Astrocyte of the spinal cord (primary cell): ENCODE measurements around the gene SIL1.
"Not testable (repeated sequence)": the region's sequence is repeated elsewhere in the genome, so short reads cannot be mapped to it uniquely, and the experiment has no call there.

Experiments
- DNase-seq: peaks from one replicate; pipeline ENCODE4 v3.0.0; 2011; ENCODE audit warnings: low read depth, low spot score
- H3K4me3 ChIP-seq: 2 replicates; pipeline ENCODE4 v1.5.1; 2011; ENCODE audit warnings: low read depth, mild to moderate bottlenecking, low read length, moderate library complexity
- CTCF ChIP-seq: IDR thresholded peaks from 2 replicates; pipeline ENCODE4 v1.5.1; 2012; ENCODE audit warnings: low read depth, mild to moderate bottlenecking, low read length, inconsistent platforms
- in situ Hi-C: cut with HindIII; loops from 2 replicates; pipeline ENCODE4 v1.10.0; 2017; ENCODE audit warnings: low sequenced_read_pairs

The SIL1 gene

GRCh38 chr5:139205124-139205523 lies 7.0 kb upstream of the SIL1 start:
- no peak overlapping the region for H3K4me3 ChIP-seq
- in situ Hi-C loops, result no loop called here
- DNase-seq, result no peak
- no peak for TF ChIP-seq CTCF

GRCh38 chr5:139204196-139204595 lies 6.0 kb upstream of the SIL1 start:
- no peak for TF ChIP-seq CTCF
- DNase-seq, result peak; percentile 22
- in situ Hi-C loops, result no loop called here
- no peak overlapping the region for H3K4me3 ChIP-seq

- no peak for TF ChIP-seq CTCF
- DNase-seq, result no peak
- in situ Hi-C loops, result no loop called here
- no peak overlapping the region for H3K4me3 ChIP-seq
Measured at GRCh38 chr5:139199321-139199720, 1.2 kb upstream of the SIL1 start.

- no peak overlapping the region for H3K4me3 ChIP-seq
- in situ Hi-C loops, result no loop called here
- no peak for DNase-seq
- TF ChIP-seq CTCF, result no peak
Measured at GRCh38 chr5:139196296-139196956, 1.7 kb downstream of the SIL1 start.

- no peak for DNase-seq
- TF ChIP-seq CTCF, result no peak
- no peak overlapping the region for H3K4me3 ChIP-seq
- in situ Hi-C loops, result no loop called here
Measured at GRCh38 chr5:139194486-139194885, 3.7 kb downstream of the SIL1 start.

GRCh38 chr5:139193928-139194327 lies 4.2 kb downstream of the SIL1 start:
- in situ Hi-C loops, result no loop called here
- H3K4me3 ChIP-seq, result no peak overlapping the region
- TF ChIP-seq CTCF, result peak; percentile 25
- no peak for DNase-seq

GRCh38 chr5:139192906-139193305 lies 5.3 kb downstream of the SIL1 start:
- DNase-seq, in situ Hi-C loops, H3K4me3 ChIP-seq: not testable (repeated sequence)

- in situ Hi-C loops, H3K4me3 ChIP-seq, DNase-seq: not testable (repeated sequence)
Measured at GRCh38 chr5:139191954-139192353, 6.2 kb downstream of the SIL1 start.
